ENCODE results near the gene AASDHPPT. TPM values are rescaled to one million over a fixed set of nuclear protein-coding genes. Genes with fewer than 3 reads are reported as not detected.

The AASDHPPT gene
- total RNA-seq, 2 donors from 2014 or later, result 17.4 to 17.5 TPM

DNA sequence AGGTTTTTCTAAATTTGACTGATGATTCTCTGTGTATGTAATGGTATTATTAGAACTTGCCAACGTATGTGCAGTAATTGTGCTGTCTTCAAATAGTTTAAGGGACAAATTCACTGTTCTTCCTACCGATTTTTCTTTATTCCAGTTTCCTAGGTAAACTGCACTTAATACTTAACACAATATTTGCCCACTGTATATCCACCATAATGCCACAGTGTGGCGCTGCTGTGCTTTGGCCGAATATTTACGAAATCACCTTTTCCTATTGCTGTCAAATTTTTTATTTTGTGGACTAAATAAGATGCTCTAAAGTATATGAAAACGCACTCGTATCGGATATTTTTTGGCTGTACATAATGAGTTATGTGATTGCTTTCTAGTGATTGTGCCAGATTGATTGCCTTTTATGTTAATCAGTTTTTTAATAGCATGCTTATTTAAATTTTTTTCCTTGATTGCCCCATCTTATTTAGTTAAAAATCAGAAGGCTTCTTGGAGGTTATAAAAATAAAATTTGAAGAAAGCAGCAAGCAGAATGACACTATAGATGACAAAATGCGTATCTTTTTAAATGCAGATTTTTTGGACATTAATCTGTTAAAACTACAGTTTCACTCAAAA is 10.5 kb downstream of the AASDHPPT start:
- peaks cover 4% of the 10 kb centered on the region for H3K4me1 ChIP-seq
- H3K27ac ChIP-seq, result no peak overlapping the region
- H3K9ac ChIP-seq (ENCODE audit: low read depth in 2 of 2, low read length in 2 of 2), result no peak overlapping the region
- no peaks in the 10 kb centered on the region for H3K9me3 ChIP-seq
- H3K27me3 ChIP-seq, result no peaks in the 10 kb centered on the region
- TF ChIP-seq, protein P1, sequence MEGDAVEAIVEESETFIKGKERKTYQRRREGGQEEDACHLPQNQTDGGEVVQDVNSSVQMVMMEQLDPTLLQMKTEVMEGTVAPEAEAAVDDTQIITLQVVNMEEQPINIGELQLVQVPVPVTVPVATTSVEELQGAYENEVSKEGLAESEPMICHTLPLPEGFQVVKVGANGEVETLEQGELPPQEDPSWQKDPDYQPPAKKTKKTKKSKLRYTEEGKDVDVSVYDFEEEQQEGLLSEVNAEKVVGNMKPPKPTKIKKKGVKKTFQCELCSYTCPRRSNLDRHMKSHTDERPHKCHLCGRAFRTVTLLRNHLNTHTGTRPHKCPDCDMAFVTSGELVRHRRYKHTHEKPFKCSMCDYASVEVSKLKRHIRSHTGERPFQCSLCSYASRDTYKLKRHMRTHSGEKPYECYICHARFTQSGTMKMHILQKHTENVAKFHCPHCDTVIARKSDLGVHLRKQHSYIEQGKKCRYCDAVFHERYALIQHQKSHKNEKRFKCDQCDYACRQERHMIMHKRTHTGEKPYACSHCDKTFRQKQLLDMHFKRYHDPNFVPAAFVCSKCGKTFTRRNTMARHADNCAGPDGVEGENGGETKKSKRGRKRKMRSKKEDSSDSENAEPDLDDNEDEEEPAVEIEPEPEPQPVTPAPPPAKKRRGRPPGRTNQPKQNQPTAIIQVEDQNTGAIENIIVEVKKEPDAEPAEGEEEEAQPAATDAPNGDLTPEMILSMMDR (IDR thresholded peaks at IDR 0.05), result peak; percentile 75
- no peaks in the 10 kb centered on the region for H3K36me3 ChIP-seq
- DNase-seq, result peak; percentile 28
- intact Hi-C loops (cut with DNase I), result no loop called here
- H3K4me3 ChIP-seq, result no peak overlapping the region

DNA sequence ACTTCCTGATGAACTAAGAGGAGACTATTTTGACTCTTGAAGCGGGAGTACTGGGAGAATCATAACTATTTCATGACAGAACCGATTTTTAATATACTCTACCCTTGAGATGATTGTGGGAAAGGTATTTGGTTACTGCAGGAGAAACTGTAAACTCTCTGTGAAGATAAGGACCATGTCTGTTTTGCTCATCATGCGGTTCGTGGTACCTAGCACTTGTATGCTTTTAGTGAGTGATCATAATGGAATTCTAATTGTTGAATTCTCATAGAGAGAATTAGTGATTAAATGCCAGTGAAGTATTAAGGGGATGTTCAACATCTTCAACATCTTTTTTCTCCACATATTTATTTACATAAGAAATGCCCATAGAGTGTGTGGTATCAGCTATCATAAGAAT is 11.4 kb downstream of the AASDHPPT start:
- Histone ChIP-seq H3K36me3 (no peaks in the 10 kb centered on the region), H3K4me1 (peaks cover 4% of the 10 kb centered on the region), H3K4me3 (no peak overlapping the region), H3K27ac (no peak overlapping the region), H3K9ac (ENCODE audit: low read depth in 2 of 2, low read length in 2 of 2) (no peak overlapping the region), H3K9me3 (no peaks in the 10 kb centered on the region), H3K27me3 (no peaks in the 10 kb centered on the region)
- no peak for DNase-seq
- intact Hi-C loops (cut with DNase I), result no loop called here
- TF ChIP-seq, protein P1 (IDR thresholded peaks at IDR 0.05), result no peak

DNA sequence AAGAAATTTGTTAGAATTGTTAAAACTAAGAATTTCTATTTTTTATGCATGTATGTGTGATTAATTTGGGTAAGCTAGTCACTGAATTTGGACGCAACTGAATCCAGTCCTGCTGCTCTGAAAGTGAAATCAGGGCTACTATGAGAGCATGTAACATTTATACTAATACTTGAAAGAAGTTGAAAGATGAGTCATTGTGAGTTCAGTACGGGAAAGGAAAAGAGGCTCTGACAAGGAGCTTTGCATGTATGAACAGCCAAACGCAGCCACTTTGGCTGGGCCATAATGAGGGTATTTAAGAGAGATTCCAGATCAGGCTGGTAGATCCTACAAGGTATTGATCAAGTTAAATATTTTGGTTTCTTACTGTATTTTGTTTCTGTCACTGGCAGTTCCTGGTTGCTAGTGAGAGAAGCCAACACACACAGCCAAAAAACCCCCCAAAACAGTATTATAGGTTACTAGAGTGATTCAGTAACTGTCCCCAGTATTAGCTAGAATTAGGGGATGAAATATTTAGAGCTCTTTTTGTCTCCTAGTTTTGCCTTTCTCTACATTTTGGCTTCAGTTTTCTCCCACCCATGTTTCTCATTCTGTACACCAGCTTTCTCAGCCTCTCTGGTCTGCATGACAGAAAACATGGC is 14.1 kb downstream of the AASDHPPT start:
- Histone ChIP-seq H3K9me3 (no peaks in the 10 kb centered on the region), H3K9ac (ENCODE audit: low read depth in 2 of 2, low read length in 2 of 2) (no peak overlapping the region), H3K36me3 (no peaks in the 10 kb centered on the region), H3K27ac (no peak overlapping the region), H3K4me3 (no peak overlapping the region), H3K27me3 (no peaks in the 10 kb centered on the region), H3K4me1 (peaks cover 4% of the 10 kb centered on the region)
- TF ChIP-seq, protein P1 (IDR thresholded peaks at IDR 0.05), result no peak
- intact Hi-C loops (cut with DNase I), result no loop called here
- DNase-seq, result no peak

DNA sequence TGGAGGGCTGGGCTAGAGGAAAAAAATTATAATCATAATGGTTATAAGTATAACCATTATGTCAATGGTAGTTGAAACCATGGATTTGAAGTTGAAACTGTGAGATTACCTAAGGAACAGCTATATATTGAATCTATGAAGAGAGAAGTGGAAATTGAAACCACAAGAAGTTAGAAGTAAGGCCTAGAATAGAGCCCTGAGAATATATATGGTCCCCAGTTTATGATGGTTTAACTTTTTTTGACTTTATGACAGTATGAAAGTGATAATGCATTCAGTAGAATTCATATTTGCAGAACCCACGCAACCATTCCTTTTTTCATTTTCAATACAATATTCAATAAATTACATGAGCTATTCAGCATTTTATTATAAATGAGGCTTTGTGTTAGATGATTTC is 15.0 kb downstream of the AASDHPPT start:
- Histone ChIP-seq H3K9me3 (no peaks in the 10 kb centered on the region), H3K4me1 (peaks cover 2% of the 10 kb centered on the region), H3K27ac (no peak overlapping the region), H3K36me3 (no peaks in the 10 kb centered on the region), H3K4me3 (no peak overlapping the region), H3K9ac (ENCODE audit: low read depth in 2 of 2, low read length in 2 of 2) (no peak overlapping the region), H3K27me3 (no peaks in the 10 kb centered on the region)
- DNase-seq, result no peak
- TF ChIP-seq, protein P1 (IDR thresholded peaks at IDR 0.05), result no peak
- intact Hi-C loops (cut with DNase I), result no loop called here

DNA sequence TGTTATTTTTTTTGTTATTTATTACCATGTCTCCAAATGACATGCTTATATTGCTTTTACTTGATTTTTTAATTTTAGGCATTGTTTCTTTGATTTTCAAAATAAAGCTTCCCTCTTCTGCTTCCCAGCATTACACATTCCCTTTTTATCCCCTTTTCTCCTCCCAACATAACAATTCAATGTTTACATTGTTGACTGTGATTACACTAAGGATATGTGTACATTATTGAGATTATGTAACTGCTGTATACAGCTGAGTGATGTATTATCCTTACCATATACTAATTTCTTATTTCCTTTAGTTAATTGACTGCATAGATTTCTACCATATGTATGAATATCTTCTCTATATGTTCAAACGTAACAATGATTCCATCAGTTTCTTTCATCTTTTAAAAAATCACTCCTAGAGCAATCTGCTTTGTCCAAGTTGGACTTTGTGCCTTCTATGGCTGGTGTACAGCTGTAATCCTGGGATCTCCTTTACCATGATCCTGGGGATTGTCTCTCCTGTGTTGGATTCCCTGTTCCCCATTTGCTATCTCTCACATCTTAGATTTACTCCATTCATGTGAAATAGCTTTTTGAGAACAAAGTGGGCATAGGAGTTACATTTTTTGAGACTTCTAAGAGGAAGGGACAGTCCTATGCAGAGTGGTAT is 21.6 kb downstream of the AASDHPPT start:
- intact Hi-C loops (cut with DNase I), result no loop called here
- no peak for DNase-seq
- H3K4me3 ChIP-seq, result no peak overlapping the region
- H3K4me1 ChIP-seq, result no peaks in the 10 kb centered on the region
- H3K36me3 ChIP-seq, result no peaks in the 10 kb centered on the region
- H3K9ac ChIP-seq (ENCODE audit: low read depth in 2 of 2, low read length in 2 of 2), result no peak overlapping the region
- H3K9me3 ChIP-seq, result no peaks in the 10 kb centered on the region
- H3K27me3 ChIP-seq, result no peaks in the 10 kb centered on the region
- TF ChIP-seq, protein P1 (IDR thresholded peaks at IDR 0.05), result no peak
- no peak overlapping the region for H3K27ac ChIP-seq

All from colonic mucosa (tissue), 4 donors.